IgD-negative memory B cell (primary cell): ENCODE data around the gene ELL2. TPM values are rescaled to one million over a fixed set of nuclear protein-coding genes. Genes with fewer than 3 reads are reported as not detected.

ENCODE experiments used
- H3K27ac Mint-ChIP-seq, 3 donors: one replicate each; pipeline ENCODE4 v1.8.0; 2020 to 2022; ENCODE audit warnings: mild to moderate bottlenecking in 3 of 3, mixed read lengths in 3 of 3, moderate library complexity in 1 of 3
- H3K27me3 Mint-ChIP-seq: one replicate; pipeline ENCODE4 v1.8.0; 2021; ENCODE audit warnings: mixed read lengths
- H3K36me3 Mint-ChIP-seq: one replicate; pipeline ENCODE4 v1.8.0; 2020; ENCODE audit warnings: mild to moderate bottlenecking, mixed read lengths
- H3K4me1 Mint-ChIP-seq, 3 donors: one replicate each; pipeline ENCODE4 v1.8.0; 2020 to 2022; ENCODE audit warnings: mixed read lengths in 3 of 3, mild to moderate bottlenecking in 1 of 3
- H3K4me3 Mint-ChIP-seq, 4 donors: one replicate each; pipeline ENCODE4 v1.8.0; 2020 to 2022; ENCODE audit warnings: mild to moderate bottlenecking in 4 of 4, mixed read lengths in 4 of 4, moderate library complexity in 3 of 4
- H3K9me3 Mint-ChIP-seq, 3 donors: one replicate each; pipeline ENCODE4 v1.8.0; 2020 to 2021; ENCODE audit warnings: mixed read lengths in 3 of 3, mild to moderate bottlenecking in 1 of 3
- polyA plus RNA-seq: library from polyadenylated mRNA; unstranded; fragments of 300-500 nt; fragmentation: Illumina TruSeq; gene quantifications from one replicate; pipeline ENCODE4 v1.2.3, GENCODE V29; 2021

Gene ELL2
- polyA plus RNA-seq, 1 donor from 2014 or later: 9.9 TPM

GRCh38 chr5:95988877-95989276, 27.2 kb upstream of the ELL2 start:
- Mint-ChIP-seq H3K4me1 (no peaks in the 10 kb centered on the region), H3K36me3 (no peaks in the 10 kb centered on the region), H3K4me3 (no peak overlapping the region), H3K9me3 (no peaks in the 10 kb centered on the region), H3K27ac (no peak overlapping the region), H3K27me3 (no peaks in the 10 kb centered on the region)

GRCh38 chr5:95988094-95988493, 26.4 kb upstream of the ELL2 start:
- Mint-ChIP-seq H3K4me1 (no peaks in the 10 kb centered on the region), H3K27me3 (no peaks in the 10 kb centered on the region), H3K36me3 (no peaks in the 10 kb centered on the region), H3K27ac (no peak overlapping the region), H3K9me3 (no peaks in the 10 kb centered on the region), H3K4me3 (no peak overlapping the region)

GRCh38 chr5:95986937-95987520, 25.4 kb upstream of the ELL2 start:
- no peaks in the 10 kb centered on the region for H3K4me1 Mint-ChIP-seq
- no peak overlapping the region for H3K27ac Mint-ChIP-seq
- H3K36me3 Mint-ChIP-seq: no peaks in the 10 kb centered on the region
- H3K9me3 Mint-ChIP-seq: no peaks in the 10 kb centered on the region
- no peak overlapping the region for H3K4me3 Mint-ChIP-seq
- H3K27me3 Mint-ChIP-seq: no peaks in the 10 kb centered on the region

GRCh38 chr5:95986001-95986400, 24.4 kb upstream of the ELL2 start:
- no peaks in the 10 kb centered on the region for H3K4me1 Mint-ChIP-seq
- no peaks in the 10 kb centered on the region for H3K36me3 Mint-ChIP-seq
- no peaks in the 10 kb centered on the region for H3K9me3 Mint-ChIP-seq
- no peak overlapping the region for H3K27ac Mint-ChIP-seq
- H3K27me3 Mint-ChIP-seq: no peaks in the 10 kb centered on the region
- H3K4me3 Mint-ChIP-seq: no peak overlapping the region

GRCh38 chr5:95985249-95985648, 23.6 kb upstream of the ELL2 start:
- no peak overlapping the region for H3K4me3 Mint-ChIP-seq

GRCh38 chr5:95984287-95984938, 22.8 kb upstream of the ELL2 start:
- Mint-ChIP-seq H3K4me3 (no peak overlapping the region), H3K27me3 (no peaks in the 10 kb centered on the region), H3K27ac (no peak overlapping the region), H3K36me3 (no peaks in the 10 kb centered on the region), H3K9me3 (no peaks in the 10 kb centered on the region), H3K4me1 (no peaks in the 10 kb centered on the region)

More at GRCh38 chr5:95985249-95985648, 23.6 kb upstream of the ELL2 start:
- Mint-ChIP-seq H3K27me3 (no peaks in the 10 kb centered on the region), H3K27ac (no peak overlapping the region), H3K9me3 (no peaks in the 10 kb centered on the region), H3K36me3 (no peaks in the 10 kb centered on the region), H3K4me1 (no peaks in the 10 kb centered on the region)

- H3K9me3 Mint-ChIP-seq: no peaks in the 10 kb centered on the region
- no peaks in the 10 kb centered on the region for H3K27me3 Mint-ChIP-seq
- no peak overlapping the region for H3K27ac Mint-ChIP-seq
- no peaks in the 10 kb centered on the region for H3K4me1 Mint-ChIP-seq
- no peak overlapping the region for H3K4me3 Mint-ChIP-seq
- no peaks in the 10 kb centered on the region for H3K36me3 Mint-ChIP-seq
Measured at GRCh38 chr5:95983509-95983908, 21.9 kb upstream of the ELL2 start.

- Mint-ChIP-seq H3K9me3 (peaks cover 0 to 1% (median 0%) of the 10 kb centered on the region in 3 donors), H3K36me3 (no peaks in the 10 kb centered on the region), H3K4me3 (no peak overlapping the region), H3K27ac (no peak overlapping the region), H3K4me1 (no peaks in the 10 kb centered on the region), H3K27me3 (peaks cover 4% of the 10 kb centered on the region)
Measured at GRCh38 chr5:95983080-95983479, 21.4 kb upstream of the ELL2 start.

GRCh38 chr5:95976606-95977005, 15.0 kb upstream of the ELL2 start:
- Mint-ChIP-seq H3K36me3 (peaks cover 2% of the 10 kb centered on the region), H3K9me3 (peaks cover 0 to 2% (median 0%) of the 10 kb centered on the region in 3 donors), H3K4me3 (no peak overlapping the region), H3K4me1 (no peaks in the 10 kb centered on the region), H3K27ac (no peak overlapping the region), H3K27me3 (peaks cover 9% of the 10 kb centered on the region)

- H3K36me3 Mint-ChIP-seq: peaks cover 2% of the 10 kb centered on the region
- H3K4me3 Mint-ChIP-seq: no peak overlapping the region
- peaks cover 0 to 2% (median 2%) of the 10 kb centered on the region in 3 donors for H3K9me3 Mint-ChIP-seq
- peaks cover 9% of the 10 kb centered on the region for H3K27me3 Mint-ChIP-seq
- no peak overlapping the region for H3K27ac Mint-ChIP-seq
- no peaks in the 10 kb centered on the region for H3K4me1 Mint-ChIP-seq
Measured at GRCh38 chr5:95975703-95976102, 14.1 kb upstream of the ELL2 start.

GRCh38 chr5:95973793-95974325, 12.2 kb upstream of the ELL2 start:
- Mint-ChIP-seq H3K36me3 (peaks cover 2% of the 10 kb centered on the region), H3K4me1 (no peaks in the 10 kb centered on the region), H3K27me3 (peaks cover 9% of the 10 kb centered on the region), H3K27ac (no peak overlapping the region), H3K9me3 (peaks cover 0 to 6% (median 2%) of the 10 kb centered on the region in 3 donors), H3K4me3 (no peak overlapping the region)

- Mint-ChIP-seq H3K27me3 (no peaks in the 10 kb centered on the region), H3K4me1 (no peaks in the 10 kb centered on the region), H3K9me3 (peaks cover 0 to 6% (median 0%) of the 10 kb centered on the region in 3 donors), H3K4me3 (no peak overlapping the region), H3K36me3 (peaks cover 2% of the 10 kb centered on the region), H3K27ac (no peak overlapping the region)
Measured at GRCh38 chr5:95972196-95972595, 10.5 kb upstream of the ELL2 start.

- Mint-ChIP-seq H3K27me3 (no peaks in the 10 kb centered on the region), H3K9me3 (peaks cover 0 to 6% (median 0%) of the 10 kb centered on the region in 3 donors), H3K4me3 (no peak overlapping the region), H3K36me3 (peaks cover 2% of the 10 kb centered on the region), H3K27ac (no peak overlapping the region), H3K4me1 (no peaks in the 10 kb centered on the region)
Measured at GRCh38 chr5:95970359-95970704, 8.7 kb upstream of the ELL2 start.

GRCh38 chr5:95969651-95970358, 8.2 kb upstream of the ELL2 start:
- H3K9me3 Mint-ChIP-seq: peaks cover 0 to 6% (median 0%) of the 10 kb centered on the region in 3 donors
- H3K4me3 Mint-ChIP-seq: no peak overlapping the region
- no peaks in the 10 kb centered on the region for H3K27me3 Mint-ChIP-seq
- H3K27ac Mint-ChIP-seq: no peak overlapping the region
- no peaks in the 10 kb centered on the region for H3K4me1 Mint-ChIP-seq
- peaks cover 2% of the 10 kb centered on the region for H3K36me3 Mint-ChIP-seq

- H3K9me3 Mint-ChIP-seq: peaks cover 0 to 6% (median 0%) of the 10 kb centered on the region in 3 donors
- no peaks in the 10 kb centered on the region for H3K27me3 Mint-ChIP-seq
- H3K4me3 Mint-ChIP-seq: no peak overlapping the region
- H3K36me3 Mint-ChIP-seq: peaks cover 2% of the 10 kb centered on the region
- H3K27ac Mint-ChIP-seq: no peak overlapping the region
- H3K4me1 Mint-ChIP-seq: no peaks in the 10 kb centered on the region
Measured at GRCh38 chr5:95969055-95969454, 7.4 kb upstream of the ELL2 start.
